ENCODE data around the gene SLC1A3. TPM values are rescaled to one million over a fixed set of nuclear protein-coding genes. Genes with fewer than 3 reads are reported as not detected.

Gene SLC1A3
- total and polyA plus RNA-seq, 8 donors = 12.1 to 31.7 (median 20.7) TPM

GRCh38 chr5:36666274-36666673, 59.9 kb downstream of the SLC1A3 start:
- Histone ChIP-seq H3K27me3 (no peaks in the 10 kb centered on the region), H3K9me3 (no peaks in the 10 kb centered on the region), H3K4me3 (no peak overlapping the region), H3K27ac (no peak overlapping the region), H3K4me1 (no peaks in the 10 kb centered on the region), H3K36me3 (peaks cover 0 to 4% of the 10 kb centered on the region in 2 donors)
- DNase-seq (no peak), ATAC-seq (no peak)
- intact Hi-C loops (cut with DNase I) = no loop called here
- no peak for TF ChIP-seq CTCF (IDR thresholded peaks at IDR 0.05)

GRCh38 chr5:36666986-36667385, 60.6 kb downstream of the SLC1A3 start:
- Histone ChIP-seq H3K4me1 (no peaks in the 10 kb centered on the region), H3K4me3 (no peak overlapping the region), H3K36me3 (peaks cover 0 to 7% of the 10 kb centered on the region in 2 donors), H3K27ac (no peak overlapping the region), H3K27me3 (no peaks in the 10 kb centered on the region), H3K9me3 (no peaks in the 10 kb centered on the region)
- no peak for DNase-seq
- intact Hi-C loops (cut with DNase I) = no loop called here
- no peak for TF ChIP-seq CTCF (IDR thresholded peaks at IDR 0.05)
- no peak for ATAC-seq

- intact Hi-C loops (cut with DNase I) = no loop called here
- TF ChIP-seq CTCF (IDR thresholded peaks at IDR 0.05) = no peak
- H3K36me3 ChIP-seq = peaks cover 0 to 13% of the 10 kb centered on the region in 2 donors
- H3K27me3 ChIP-seq = no peaks in the 10 kb centered on the region
- ATAC-seq = no peak
- H3K27ac ChIP-seq = no peak overlapping the region
- no peak for DNase-seq
- H3K9me3 ChIP-seq = no peaks in the 10 kb centered on the region
- H3K4me1 ChIP-seq = no peaks in the 10 kb centered on the region
- H3K4me3 ChIP-seq = no peak overlapping the region
Measured at GRCh38 chr5:36667824-36668223, 61.4 kb downstream of the SLC1A3 start.

- ATAC-seq = no peak
- intact Hi-C loops (cut with DNase I) = no loop called here
Measured at GRCh38 chr5:36669015-36669651, 62.7 kb downstream of the SLC1A3 start.

GRCh38 chr5:36670548-36670947, 64.1 kb downstream of the SLC1A3 start:
- no peaks in the 10 kb centered on the region for H3K27me3 ChIP-seq
- H3K4me1 ChIP-seq = no peaks in the 10 kb centered on the region
- TF ChIP-seq CTCF (IDR thresholded peaks at IDR 0.05) = no peak
- no peak overlapping the region for H3K27ac ChIP-seq
- H3K36me3 ChIP-seq = peaks cover 0 to 14% of the 10 kb centered on the region in 2 donors
- H3K4me3 ChIP-seq = no peak overlapping the region
- intact Hi-C loops (cut with DNase I) = no loop called here
- DNase-seq = no peak
- H3K9me3 ChIP-seq = no peaks in the 10 kb centered on the region
- no peak for ATAC-seq

More at GRCh38 chr5:36669015-36669651, 62.7 kb downstream of the SLC1A3 start:
- Histone ChIP-seq H3K36me3 (peaks cover 0 to 14% of the 10 kb centered on the region in 2 donors), H3K4me3 (no peak overlapping the region), H3K4me1 (no peaks in the 10 kb centered on the region), H3K27me3 (no peaks in the 10 kb centered on the region), H3K27ac (no peak overlapping the region), H3K9me3 (no peaks in the 10 kb centered on the region)
- TF ChIP-seq CTCF (IDR thresholded peaks at IDR 0.05) = no peak
- DNase-seq = no peak
